Embryonic facial prominence (tissue), 1 donor: ENCODE results near the gene CNTN1.
"Not testable (repeated sequence)": the region's sequence is repeated elsewhere in the genome, so short reads cannot be mapped to it uniquely, and the experiment has no call there.

Source experiments
- DNase-seq: peaks from one replicate; pipeline ENCODE4 v3.0.0-alpha.2; 2016; ENCODE audit errors: extremely low spot score

Gene CNTN1

GRCh38 chr12:41026151-41026550 is 333.9 kb downstream of the CNTN1 start:
- no peak for DNase-seq

- DNase-seq = no peak
Measured at GRCh38 chr12:41032386-41032785, 340.1 kb downstream of the CNTN1 start.

- no peak for DNase-seq
Measured at GRCh38 chr12:41034686-41035085, 342.4 kb downstream of the CNTN1 start.

GRCh38 chr12:41039461-41039860 is 347.2 kb downstream of the CNTN1 start:
- no peak for DNase-seq

- no peak for DNase-seq
Measured at GRCh38 chr12:41045509-41045908, 353.3 kb downstream of the CNTN1 start.

GRCh38 chr12:41049033-41049432 is 356.8 kb downstream of the CNTN1 start:
- DNase-seq = no peak

GRCh38 chr12:41051954-41052353 is 359.7 kb downstream of the CNTN1 start:
- DNase-seq = no peak

- no peak for DNase-seq
Measured at GRCh38 chr12:41052441-41052840, 360.2 kb downstream of the CNTN1 start.

- no peak for DNase-seq
Measured at GRCh38 chr12:41053046-41053445, 360.8 kb downstream of the CNTN1 start.

- DNase-seq = no peak
Measured at GRCh38 chr12:41055875-41056577, 363.8 kb downstream of the CNTN1 start.

GRCh38 chr12:41058266-41058665 is 366.0 kb downstream of the CNTN1 start:
- no peak for DNase-seq

GRCh38 chr12:41061192-41061591 is 369.0 kb downstream of the CNTN1 start:
- no peak for DNase-seq

- DNase-seq = no peak
Measured at GRCh38 chr12:41064411-41064810, 372.2 kb downstream of the CNTN1 start.

GRCh38 chr12:41067941-41068645 is 375.9 kb downstream of the CNTN1 start:
- DNase-seq = no peak

GRCh38 chr12:41073633-41074472 is 381.6 kb downstream of the CNTN1 start:
- no peak for DNase-seq

GRCh38 chr12:41074473-41074769 is 382.2 kb downstream of the CNTN1 start:
- no peak for DNase-seq

GRCh38 chr12:41076114-41076513 is 383.9 kb downstream of the CNTN1 start:
- no peak for DNase-seq

- not testable (repeated sequence) for DNase-seq
Measured at GRCh38 chr12:41081241-41081640, 389.0 kb downstream of the CNTN1 start.

- no peak for DNase-seq
Measured at GRCh38 chr12:41089438-41089837, 397.2 kb downstream of the CNTN1 start.

GRCh38 chr12:41092115-41092514 is 399.9 kb downstream of the CNTN1 start:
- DNase-seq = no peak

- DNase-seq = no peak
Measured at GRCh38 chr12:41096797-41097196, 404.6 kb downstream of the CNTN1 start.

- no peak for DNase-seq
Measured at GRCh38 chr12:41100572-41100971, 408.3 kb downstream of the CNTN1 start.

- DNase-seq = no peak
Measured at GRCh38 chr12:41101806-41102205, 409.6 kb downstream of the CNTN1 start.
